Endothelial cell of umbilical vein (primary cell): ENCODE data around the gene ZSWIM6. TPM values are rescaled to one million over a fixed set of nuclear protein-coding genes. Genes with fewer than 3 reads are reported as not detected.

Experiments
- BruUV-seq: library from RNA; stranded (reverse); fragments of 400-500 nt; replicated peaks from 2 replicates; lab custom pipeline; 2021; lab: Mats Ljungman, UMichigan
- CTCF ChIA-PET: fragments of 300-600, 350-600 bp; sonication (Branson Sonifier 250); formaldehyde crosslinking; loops from one replicate; lab custom pipeline; 2021; ENCODE audit warnings: antibody characterized with exemption, inconsistent platforms; lab: Charles Lee
- POLR2A ChIA-PET: fragments of 300-600, 350-600 bp; sonication (Branson Sonifier 250); formaldehyde crosslinking; loops from one replicate; lab custom pipeline; 2021; ENCODE audit warnings: antibody characterized with exemption, inconsistent platforms; lab: Charles Lee
- DNase-seq: peaks from one replicate; pipeline ENCODE4 v3.0.0-alpha.2; 2011; ENCODE audit warnings: low read depth, low spot score
- FAIRE-seq: peaks from 2 replicates; lab custom pipeline; 2011; peaks lifted over from hg19 to GRCh38; lab: Jason Lieb, UNC
- H2AFZ ChIP-seq: 2 replicates; pipeline ENCODE4 v1.6.0; 2012; ENCODE audit warnings: low read depth, low read length, control low read depth, inconsistent platforms
- H3K27ac ChIP-seq: 2 replicates; pipeline ENCODE4 v1.5.1; 2011; ENCODE audit warnings: low read depth, mild to moderate bottlenecking, control low read depth, low read length, moderate library complexity; ENCODE audit not compliant: insufficient read depth
- H3K27me3 ChIP-seq, 2 experiments: 2 replicates each; pipeline versions ENCODE4 v1.6.0 to v1.6.1; 2011; ENCODE audit warnings: low read length in 2 of 2, mixed read lengths in 1 of 2; ENCODE audit not compliant: control insufficient read depth in 2 of 2, insufficient read depth in 2 of 2
- H3K36me3 ChIP-seq, 2 experiments: 2 replicates in 1 of 2; 3 replicates in 1 of 2; pipeline ENCODE4 v1.5.1; 2011; ENCODE audit warnings: low read length in 2 of 2, mild to moderate bottlenecking in 1 of 2, moderate library complexity in 1 of 2; ENCODE audit not compliant: control insufficient read depth in 2 of 2, insufficient read depth in 2 of 2; ENCODE audit errors: extremely low read depth in 1 of 2
- H3K4me1 ChIP-seq: 3 replicates; pipeline ENCODE4 v1.5.1; 2011; ENCODE audit warnings: mild to moderate bottlenecking, low read length; ENCODE audit not compliant: control insufficient read depth, insufficient read depth; ENCODE audit errors: extremely low read depth
- H3K4me2 ChIP-seq: 2 replicates; pipeline ENCODE4 v1.6.1; 2011; ENCODE audit warnings: low read length, control low read depth, mixed read lengths; ENCODE audit not compliant: insufficient read depth
- H3K4me3 ChIP-seq, 3 experiments: fragments of 200-600 bp in 1 of 3; sonication (generic), shearing (Covaris generic) in 1 of 3; replicated peaks in 1 of 3; 2 replicates each; pipeline ENCODE4 v1.5.1; 2011 to 2016; ENCODE audit warnings: control low read depth in 3 of 3, low read length in 3 of 3, mild to moderate bottlenecking in 2 of 3, inconsistent platforms in 1 of 3, low read depth in 1 of 3, moderate library complexity in 1 of 3; ENCODE audit not compliant: insufficient read depth in 1 of 3
- H3K79me2 ChIP-seq: 2 replicates; pipeline ENCODE4 v1.6.0; 2012; ENCODE audit warnings: low read length, inconsistent platforms; ENCODE audit not compliant: control insufficient read depth, insufficient read depth
- H3K9ac ChIP-seq: replicated peaks from 2 replicates; pipeline ENCODE3; 2011; ENCODE audit warnings: low read length, control low read depth; ENCODE audit not compliant: insufficient read depth; ENCODE audit errors: extremely low read depth
- H3K9me1 ChIP-seq: replicated peaks from 3 replicates; pipeline ENCODE4 v1.6.0; 2011; ENCODE audit warnings: mild to moderate bottlenecking, low read length; ENCODE audit not compliant: control insufficient read depth, insufficient read depth; ENCODE audit errors: extremely low read depth
- H3K9me3 ChIP-seq: replicated peaks from 2 replicates; pipeline ENCODE4 v1.5.1; 2012; ENCODE audit warnings: low read length, inconsistent platforms; ENCODE audit not compliant: control insufficient read depth, insufficient read depth
- H4K20me1 ChIP-seq: replicated peaks from 2 replicates; pipeline ENCODE3; 2011; ENCODE audit warnings: mild to moderate bottlenecking, low read length; ENCODE audit not compliant: control insufficient read depth, insufficient read depth; ENCODE audit errors: extremely low read depth
- EZH2 ChIP-seq: IDR thresholded peaks from 2 replicates; pipeline ENCODE4 v1.6.1; 2012; ENCODE audit warnings: borderline replicate concordance, low read depth, mild to moderate bottlenecking, moderate library complexity, low read length, inconsistent platforms; ENCODE audit not compliant: severe bottlenecking
- FOS ChIP-seq: IDR thresholded peaks from 2 replicates; pipeline ENCODE4 v1.6.1; 2011; ENCODE audit warnings: mild to moderate bottlenecking, low read length, moderate library complexity, borderline replicate concordance; ENCODE audit not compliant: insufficient read depth
- GATA2 ChIP-seq: IDR thresholded peaks from 2 replicates; pipeline ENCODE4 v1.7.0; 2011; ENCODE audit warnings: low read depth, mild to moderate bottlenecking, moderate library complexity, mixed read lengths, low read length; ENCODE audit not compliant: insufficient read length, insufficient read depth
- JUN ChIP-seq: IDR thresholded peaks from 2 replicates; pipeline ENCODE4 v1.6.1; 2011; ENCODE audit warnings: borderline replicate concordance, low read depth; ENCODE audit not compliant: insufficient read length, insufficient read depth
- MYC ChIP-seq: IDR thresholded peaks from one replicate; pipeline ENCODE4 v1.6.1; 2011; ENCODE audit warnings: mild to moderate bottlenecking, low read depth, low read length
- POLR2A ChIP-seq: IDR thresholded peaks from 2 replicates; pipeline ENCODE4 v1.6.1; 2012; ENCODE audit warnings: low read depth, mild to moderate bottlenecking, control low read depth, low read length
- POLR2AphosphoS5 ChIP-seq: IDR thresholded peaks from 2 replicates; pipeline ENCODE4 v1.6.1; 2012; ENCODE audit warnings: low read depth, mild to moderate bottlenecking, control low read depth, low read length, moderate library complexity; ENCODE audit not compliant: insufficient read depth
- dilution Hi-C: fragments of 300-500 bp; cut with MboI; formaldehyde crosslinking; loops from one replicate; pipeline ENCODE4 v1.15.0; 2019; ENCODE audit warnings: low sequenced_read_pairs; ENCODE audit not compliant: extremely low pct_ligation_motif_present
- intact Hi-C: fragments of 100-400 bp; cut with micrococcal nuclease; formaldehyde crosslinking; loops from one replicate; pipeline ENCODE4 v1.10.0; 2022
- polyA plus RNA-seq, 4 experiments: library from polyadenylated mRNA; depleted of rRNA in 3 of 4; stranded (reverse) in 3 of 4; unstranded in 1 of 4; fragments of >200 nt; gene quantifications; 2 replicates each; pipeline versions ENCODE4 v1.2.1 to v1.2.3, GENCODE V29; 2011 to 2012; ENCODE audit warnings: missing spikeins in 1 of 4
- total RNA-seq: library from RNA; stranded (reverse); gene quantifications from 2 replicates; pipeline ENCODE4 v1.2.3, GENCODE V29; 2021
- TF ChIP-seq, protein P1 (sequence below), 2 donors: IDR thresholded peaks; 1 replicate in 1 of 2; 2 replicates in 1 of 2; pipeline ENCODE4 v1.5.1; 2011; ENCODE audit warnings: low read length in 2 of 2, mild to moderate bottlenecking in 2 of 2, moderate library complexity in 2 of 2, control low read depth in 1 of 2, inconsistent platforms in 1 of 2, low read depth in 1 of 2; ENCODE audit not compliant: insufficient read depth in 1 of 2; ENCODE audit errors: extremely low read depth in 1 of 2
- TF ChIP-seq, protein P2 (sequence below): IDR thresholded peaks from 2 replicates; pipeline ENCODE4 v1.6.1; 2011; ENCODE audit not compliant: insufficient read depth, insufficient read length

Gene ZSWIM6
- total and polyA plus RNA-seq, 2 donors (not counting 3 experiments of a cell fraction or from before 2014, with no cell fraction given) = 14.9 to 25.3 TPM

DNA sequence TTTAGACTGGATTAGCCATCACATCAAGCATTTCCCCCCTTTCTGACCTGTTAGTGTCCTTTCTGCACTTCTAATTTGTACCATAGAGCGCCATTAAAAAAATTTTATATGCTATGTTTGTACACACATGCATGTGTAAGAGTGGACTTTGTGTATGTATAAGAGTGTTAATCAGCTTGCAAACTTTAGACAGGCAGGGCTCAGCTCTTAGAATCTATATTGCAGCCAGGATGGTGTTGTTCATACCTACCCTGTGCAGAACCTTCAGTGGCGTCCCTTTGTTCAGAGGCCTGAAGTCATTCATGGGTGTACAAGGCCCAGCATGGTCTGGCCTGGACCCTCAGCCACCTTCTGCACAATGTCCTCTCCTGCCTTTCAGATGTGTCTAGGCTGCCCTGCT is 19.7 kb downstream of the ZSWIM6 start:
- DNase-seq (no peak), FAIRE-seq (no peak)
- BruUV-seq = no TSS peak
- Histone ChIP-seq H3K9me3 (no peaks in the 10 kb centered on the region), H3K4me3 (no peak overlapping the region), H2AFZ (no peak overlapping the region), H3K4me2 (no peak overlapping the region), H3K9me1 (no peaks in the 10 kb centered on the region), H3K79me2 (peaks cover 98% of the 10 kb centered on the region), H3K9ac (no peak overlapping the region), H3K27me3 (no peaks in the 10 kb centered on the region), H3K36me3 (peaks cover 0 to 3% of the 10 kb centered on the region in 2 experiments), H3K4me1 (peaks cover 4% of the 10 kb centered on the region), H3K27ac (no peak overlapping the region), H4K20me1 (peaks cover 35% of the 10 kb centered on the region)
- CTCF ChIA-PET = no interaction called here
- intact Hi-C loops (loop anchor here (1.0 kb wide), 1 partner anchor 23 kb away; no protein-coding TSS in a partner anchor), dilution Hi-C loops (no loop called here)
- POLR2A ChIA-PET = no interaction called here
- no peak for TF ChIP-seq POLR2AphosphoS5
- no peak for TF ChIP-seq MYC
- TF ChIP-seq, protein P1, sequence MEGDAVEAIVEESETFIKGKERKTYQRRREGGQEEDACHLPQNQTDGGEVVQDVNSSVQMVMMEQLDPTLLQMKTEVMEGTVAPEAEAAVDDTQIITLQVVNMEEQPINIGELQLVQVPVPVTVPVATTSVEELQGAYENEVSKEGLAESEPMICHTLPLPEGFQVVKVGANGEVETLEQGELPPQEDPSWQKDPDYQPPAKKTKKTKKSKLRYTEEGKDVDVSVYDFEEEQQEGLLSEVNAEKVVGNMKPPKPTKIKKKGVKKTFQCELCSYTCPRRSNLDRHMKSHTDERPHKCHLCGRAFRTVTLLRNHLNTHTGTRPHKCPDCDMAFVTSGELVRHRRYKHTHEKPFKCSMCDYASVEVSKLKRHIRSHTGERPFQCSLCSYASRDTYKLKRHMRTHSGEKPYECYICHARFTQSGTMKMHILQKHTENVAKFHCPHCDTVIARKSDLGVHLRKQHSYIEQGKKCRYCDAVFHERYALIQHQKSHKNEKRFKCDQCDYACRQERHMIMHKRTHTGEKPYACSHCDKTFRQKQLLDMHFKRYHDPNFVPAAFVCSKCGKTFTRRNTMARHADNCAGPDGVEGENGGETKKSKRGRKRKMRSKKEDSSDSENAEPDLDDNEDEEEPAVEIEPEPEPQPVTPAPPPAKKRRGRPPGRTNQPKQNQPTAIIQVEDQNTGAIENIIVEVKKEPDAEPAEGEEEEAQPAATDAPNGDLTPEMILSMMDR (IDR thresholded peaks at IDR 0.05; ENCODE audit: extremely low read depth in 1 of 2, insufficient read depth in 1 of 2, low read depth in 1 of 2, low read length in 2 of 2) = no peak
- no peak for TF ChIP-seq POLR2A
- no peak for TF ChIP-seq GATA2
- TF ChIP-seq, protein P2, sequence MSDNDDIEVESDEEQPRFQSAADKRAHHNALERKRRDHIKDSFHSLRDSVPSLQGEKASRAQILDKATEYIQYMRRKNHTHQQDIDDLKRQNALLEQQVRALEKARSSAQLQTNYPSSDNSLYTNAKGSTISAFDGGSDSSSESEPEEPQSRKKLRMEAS = no peak
- no peak for TF ChIP-seq FOS
- no peak for TF ChIP-seq JUN
- TF ChIP-seq EZH2 = no peak
